Measurements from ENCODE around the gene ANXA10.

DNA sequence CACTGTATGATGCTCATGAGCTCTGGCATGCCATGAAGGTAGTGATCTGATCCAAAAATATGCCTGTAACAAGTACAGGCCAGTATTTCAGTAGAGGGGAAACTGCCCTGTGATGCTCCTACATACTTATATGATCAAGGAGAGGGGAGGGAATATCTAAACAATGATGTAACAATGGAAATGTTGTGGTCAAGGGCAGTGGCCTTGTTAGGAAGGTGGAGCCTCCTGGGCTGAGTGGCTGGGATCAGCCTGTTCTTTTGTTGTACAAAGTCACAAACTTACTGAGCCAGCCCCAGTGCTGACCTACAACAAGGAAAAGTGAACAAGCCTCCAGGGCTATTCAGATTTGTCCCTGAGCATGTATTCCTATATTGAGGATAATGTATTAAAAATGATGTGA is 70.3 kb downstream of the ANXA10 start:
- TF ChIP-seq, protein P1, sequence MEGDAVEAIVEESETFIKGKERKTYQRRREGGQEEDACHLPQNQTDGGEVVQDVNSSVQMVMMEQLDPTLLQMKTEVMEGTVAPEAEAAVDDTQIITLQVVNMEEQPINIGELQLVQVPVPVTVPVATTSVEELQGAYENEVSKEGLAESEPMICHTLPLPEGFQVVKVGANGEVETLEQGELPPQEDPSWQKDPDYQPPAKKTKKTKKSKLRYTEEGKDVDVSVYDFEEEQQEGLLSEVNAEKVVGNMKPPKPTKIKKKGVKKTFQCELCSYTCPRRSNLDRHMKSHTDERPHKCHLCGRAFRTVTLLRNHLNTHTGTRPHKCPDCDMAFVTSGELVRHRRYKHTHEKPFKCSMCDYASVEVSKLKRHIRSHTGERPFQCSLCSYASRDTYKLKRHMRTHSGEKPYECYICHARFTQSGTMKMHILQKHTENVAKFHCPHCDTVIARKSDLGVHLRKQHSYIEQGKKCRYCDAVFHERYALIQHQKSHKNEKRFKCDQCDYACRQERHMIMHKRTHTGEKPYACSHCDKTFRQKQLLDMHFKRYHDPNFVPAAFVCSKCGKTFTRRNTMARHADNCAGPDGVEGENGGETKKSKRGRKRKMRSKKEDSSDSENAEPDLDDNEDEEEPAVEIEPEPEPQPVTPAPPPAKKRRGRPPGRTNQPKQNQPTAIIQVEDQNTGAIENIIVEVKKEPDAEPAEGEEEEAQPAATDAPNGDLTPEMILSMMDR (IDR thresholded peaks at IDR 0.05; ENCODE audit: control extremely low read depth in 1 of 3, insufficient read depth in 1 of 3, low read depth in 1 of 3, low read length in 3 of 3), result no peak
- no peak for TF ChIP-seq POLR2A (IDR thresholded peaks at IDR 0.05; ENCODE audit: control extremely low read depth in 1 of 2, low read depth in 2 of 2, low read length in 2 of 2)
- no peak for TF ChIP-seq RNF2 (IDR thresholded peaks at IDR 0.05; ENCODE audit: borderline replicate concordance, low read depth, low read length, missing control alignments, poor library complexity, severe bottlenecking)
- no peak for TF ChIP-seq CREB1 (IDR thresholded peaks at IDR 0.05)
- no peak for TF ChIP-seq CEBPB (IDR thresholded peaks at IDR 0.05; ENCODE audit: low read depth, low read length)

Measured in H1 (cell line).